MM.1S (cell line): Measurements from ENCODE around the gene CDH16.

Experiments
- DNase-seq: peaks from one replicate; pipeline ENCODE4 v3.0.0-alpha.2; 2015
- H2AFZ ChIP-seq: fragments of 300-600 bp; sonication (generic); 2 replicates; pipeline ENCODE4 v1.6.0; 2016; ENCODE audit warnings: antibody characterized with exemption, low read length
- H3F3A ChIP-seq: fragments of 300-600 bp; sonication (generic); 2 replicates; pipeline ENCODE4 v1.6.1; 2016; ENCODE audit warnings: mild to moderate bottlenecking, antibody characterized with exemption, low read length, moderate library complexity, mixed read lengths; ENCODE audit not compliant: insufficient read depth
- H3K27ac ChIP-seq: fragments of 300-600 bp; sonication (generic); 2 replicates; pipeline ENCODE4 v1.5.1; 2016; ENCODE audit warnings: mild to moderate bottlenecking, low read length
- H3K27me3 ChIP-seq: fragments of 300-600 bp; sonication (generic); replicated peaks from 2 replicates; pipeline ENCODE4 v1.6.0; 2016; ENCODE audit warnings: low read length; ENCODE audit not compliant: insufficient read depth
- H3K36me3 ChIP-seq: fragments of 300-600 bp; sonication (generic); replicated peaks from 2 replicates; pipeline ENCODE4 v1.6.1; 2016; ENCODE audit warnings: mild to moderate bottlenecking, low read length, mixed read lengths; ENCODE audit not compliant: insufficient read depth
- H3K4me1 ChIP-seq: fragments of 300-600 bp; sonication (generic); 2 replicates; pipeline ENCODE4 v1.6.1; 2016; ENCODE audit warnings: low read length, mixed read lengths
- H3K4me2 ChIP-seq: fragments of 300-600 bp; sonication (generic); 2 replicates; pipeline ENCODE4 v1.6.0; 2016; ENCODE audit warnings: low read depth, low read length
- H3K4me3 ChIP-seq: fragments of 300-600 bp; sonication (generic); 2 replicates; pipeline ENCODE4 v1.5.1; 2016; ENCODE audit warnings: low read length, mixed read lengths
- H3K79me2 ChIP-seq: fragments of 300-600 bp; sonication (generic); 2 replicates; pipeline ENCODE4 v1.6.1; 2016; ENCODE audit warnings: mixed run types, low read length, mixed read lengths
- H3K9ac ChIP-seq: fragments of 300-600 bp; sonication (generic); 2 replicates; pipeline ENCODE4 v1.6.1; 2016; ENCODE audit warnings: low read length, mixed read lengths
- H3K9me2 ChIP-seq: fragments of 300-600 bp; sonication (generic); replicated peaks from 2 replicates; pipeline ENCODE4 v1.6.1; 2016; ENCODE audit warnings: mild to moderate bottlenecking, low read length, mixed read lengths; ENCODE audit not compliant: insufficient read depth
- H3K9me3 ChIP-seq: fragments of 300-600 bp; sonication (generic); replicated peaks from 2 replicates; pipeline ENCODE4 v1.6.1; 2016; ENCODE audit warnings: mild to moderate bottlenecking, low read length, mixed read lengths; ENCODE audit not compliant: insufficient read depth
- H4K20me1 ChIP-seq: fragments of 300-600 bp; sonication (generic); 2 replicates; pipeline ENCODE4 v1.6.1; 2016; ENCODE audit warnings: mild to moderate bottlenecking, low read length, moderate library complexity, mixed read lengths; ENCODE audit not compliant: insufficient read depth
- CTCF ChIP-seq: fragments of 300-600 bp; sonication (generic); IDR thresholded peaks from 2 replicates; pipeline ENCODE4 v1.5.1; 2016; ENCODE audit warnings: antibody characterized with exemption, low read length, mixed read lengths
- EZH2 ChIP-seq: fragments of 300-600 bp; sonication (generic); optimal IDR thresholded peaks from 2 replicates; pipeline ENCODE3; 2017; ENCODE audit warnings: low read depth, mild to moderate bottlenecking, antibody characterized with exemption, low read length, mixed read lengths
- EZH2phosphoT487 ChIP-seq: fragments of 300-600 bp; sonication (generic); IDR thresholded peaks from 2 replicates; pipeline ENCODE4 v1.6.1; 2018; ENCODE audit warnings: antibody characterized with exemption, low read length

CDH16 gene

GRCh38 chr16:66888647-66889615 lies 29.8 kb downstream of the CDH16 start:
- Histone ChIP-seq H3K27ac (no peak overlapping the region), H3K9me3 (no peaks in the 10 kb centered on the region), H3K27me3 (no peaks in the 10 kb centered on the region), H3K4me1 (no peaks in the 10 kb centered on the region), H4K20me1 (0 out of 2 replicates have a peak, but pooled peaks cover 4% of the 10 kb centered on the region), H3K9ac (no peak overlapping the region), H3K36me3 (peaks cover 6% of the 10 kb centered on the region), H3K9me2 (no peaks in the 10 kb centered on the region), H3K4me2 (no peak overlapping the region), H3K4me3 (no peak overlapping the region), H3K79me2 (peaks cover 29% of the 10 kb centered on the region), H3F3A (no peaks in the 10 kb centered on the region), H2AFZ (no peak overlapping the region)
- DNase-seq, result no peak
- TF ChIP-seq EZH2phosphoT487, result no peak
- no peak for TF ChIP-seq EZH2
- TF ChIP-seq CTCF, result no peak

- Histone ChIP-seq H3K9me2 (no peaks in the 10 kb centered on the region), H3K9me3 (no peaks in the 10 kb centered on the region), H3K9ac (no peak overlapping the region), H3K27me3 (no peaks in the 10 kb centered on the region), H4K20me1 (0 out of 2 replicates have a peak, but pooled peaks cover 4% of the 10 kb centered on the region), H3K36me3 (peaks cover 6% of the 10 kb centered on the region), H3K4me2 (no peak overlapping the region), H3K79me2 (peaks cover 38% of the 10 kb centered on the region), H3F3A (no peaks in the 10 kb centered on the region), H3K4me1 (no peaks in the 10 kb centered on the region), H2AFZ (no peak overlapping the region), H3K27ac (no peak overlapping the region), H3K4me3 (no peak overlapping the region)
- no peak for DNase-seq
- TF ChIP-seq CTCF (no peak), EZH2 (no peak), EZH2phosphoT487 (no peak)
These were observed 31.8 kb downstream of the CDH16 start for GRCh38 chr16:66886914-66887313.

GRCh38 chr16:66886321-66886720 lies 32.4 kb downstream of the CDH16 start:
- Histone ChIP-seq H4K20me1 (0 out of 2 replicates have a peak, but pooled peaks cover 4% of the 10 kb centered on the region), H3K4me2 (no peak overlapping the region), H3K79me2 (peaks cover 44% of the 10 kb centered on the region), H3K36me3 (peaks cover 6% of the 10 kb centered on the region), H3K9ac (no peak overlapping the region), H3K9me3 (no peaks in the 10 kb centered on the region), H2AFZ (no peak overlapping the region), H3K27ac (no peak overlapping the region), H3K27me3 (no peaks in the 10 kb centered on the region), H3K9me2 (no peaks in the 10 kb centered on the region), H3K4me3 (no peak overlapping the region), H3F3A (no peaks in the 10 kb centered on the region), H3K4me1 (0 out of 2 replicates have a peak, but pooled peaks cover 4% of the 10 kb centered on the region)
- TF ChIP-seq CTCF (no peak), EZH2phosphoT487 (no peak), EZH2 (no peak)
- no peak for DNase-seq
